Activated T-helper 17 cell treated with anti-CD3 and anti-CD28 coated beads, Interleukin-2, amount 50 U/mL, for 72 hours (primary cell): ENCODE data around the gene RABGGTB. TPM values are rescaled to one million over a fixed set of nuclear protein-coding genes. Genes with fewer than 3 reads are reported as not detected.
"Not testable (repeated sequence)": the region's sequence is repeated elsewhere in the genome, so short reads cannot be mapped to it uniquely, and the experiment has no call there.

Source experiments
- ATAC-seq: fragments of 150-1000 bp; cut with Tn5 transposase; replicated peaks from 2 replicates; pipeline ENCODE4 v1.10.0; 2021; ENCODE audit warnings: mild to moderate bottlenecking, moderate library complexity
- H3K27ac Mint-ChIP-seq: one replicate; pipeline ENCODE4 v1.8.0; 2022; ENCODE audit warnings: mixed read lengths
- H3K27me3 Mint-ChIP-seq: one replicate; pipeline ENCODE4 v1.8.0; 2022; ENCODE audit warnings: mixed read lengths
- H3K36me3 Mint-ChIP-seq: one replicate; pipeline ENCODE4 v1.8.0; 2022; ENCODE audit warnings: low read depth, mild to moderate bottlenecking, mixed read lengths
- H3K4me1 Mint-ChIP-seq: one replicate; pipeline ENCODE4 v1.8.0; 2022; ENCODE audit warnings: mixed read lengths
- H3K4me3 Mint-ChIP-seq: one replicate; pipeline ENCODE4 v1.8.0; 2022; ENCODE audit warnings: mild to moderate bottlenecking, mixed read lengths
- H3K9me3 Mint-ChIP-seq: one replicate; pipeline ENCODE4 v1.8.0; 2022; ENCODE audit warnings: mixed read lengths
- total RNA-seq, 2 donors: library from RNA; stranded (reverse); gene quantifications; one replicate each; pipeline ENCODE4 v1.2.3, GENCODE V29; 2022

Gene RABGGTB
- total RNA-seq, 2 donors from 2014 or later: 109 to 165 TPM

- Mint-ChIP-seq H3K9me3 (peaks cover 2% of the 10 kb centered on the region), H3K27ac (peak overlapping the region; percentile 97), H3K36me3 (peaks cover 46% of the 10 kb centered on the region), H3K4me3 (peak overlapping the region; percentile 99), H3K27me3 (peaks cover 2% of the 10 kb centered on the region), H3K4me1 (peaks cover 19% of the 10 kb centered on the region)
- peak; percentile 12 for ATAC-seq
Observed at GRCh38 chr1:75785320-75785982, 605 bp upstream of the RABGGTB start.

GRCh38 chr1:75786901-75787493 lies 941 bp downstream of the RABGGTB start:
- Mint-ChIP-seq H3K36me3 (peaks cover 62% of the 10 kb centered on the region), H3K4me3 (peak overlapping the region; percentile 99), H3K27ac (peak overlapping the region; percentile 97), H3K4me1 (peaks cover 30% of the 10 kb centered on the region), H3K9me3 (no peaks in the 10 kb centered on the region), H3K27me3 (no peaks in the 10 kb centered on the region)
- ATAC-seq: no peak

GRCh38 chr1:75787524-75787923 lies 1.5 kb downstream of the RABGGTB start:
- Mint-ChIP-seq H3K27me3 (no peaks in the 10 kb centered on the region), H3K4me1 (peaks cover 30% of the 10 kb centered on the region), H3K4me3 (peak overlapping the region; percentile 99), H3K36me3 (peaks cover 67% of the 10 kb centered on the region), H3K9me3 (no peaks in the 10 kb centered on the region), H3K27ac (peak overlapping the region; percentile 97)
- no peak for ATAC-seq

GRCh38 chr1:75789988-75790387 lies 3.9 kb downstream of the RABGGTB start:
- Mint-ChIP-seq H3K27me3 (no peaks in the 10 kb centered on the region), H3K27ac (peak overlapping the region; percentile 97), H3K36me3 (peaks cover 92% of the 10 kb centered on the region), H3K4me1 (peaks cover 30% of the 10 kb centered on the region), H3K4me3 (peak overlapping the region; percentile 99), H3K9me3 (no peaks in the 10 kb centered on the region)
- ATAC-seq: no peak

- Mint-ChIP-seq H3K4me3 (peak overlapping the region; percentile 99), H3K9me3 (no peaks in the 10 kb centered on the region), H3K27me3 (no peaks in the 10 kb centered on the region), H3K36me3 (peaks cover 100% of the 10 kb centered on the region), H3K27ac (peak overlapping the region; percentile 97), H3K4me1 (peaks cover 30% of the 10 kb centered on the region)
- no peak for ATAC-seq
Observed at GRCh38 chr1:75791022-75791421, 5.0 kb downstream of the RABGGTB start.

GRCh38 chr1:75792091-75792490 lies 6.0 kb downstream of the RABGGTB start:
- H3K27me3 Mint-ChIP-seq: no peaks in the 10 kb centered on the region
- peak overlapping the region; percentile 99 for H3K4me3 Mint-ChIP-seq
- H3K4me1 Mint-ChIP-seq: peaks cover 36% of the 10 kb centered on the region
- H3K36me3 Mint-ChIP-seq: peaks cover 100% of the 10 kb centered on the region
- no peak for ATAC-seq
- H3K9me3 Mint-ChIP-seq: no peaks in the 10 kb centered on the region
- H3K27ac Mint-ChIP-seq: peak overlapping the region; percentile 97

GRCh38 chr1:75794382-75794781 lies 8.3 kb downstream of the RABGGTB start:
- Mint-ChIP-seq H3K4me1 (peaks cover 34% of the 10 kb centered on the region), H3K36me3 (peaks cover 99% of the 10 kb centered on the region), H3K4me3 (no peak overlapping the region), H3K9me3 (no peaks in the 10 kb centered on the region), H3K27me3 (no peaks in the 10 kb centered on the region), H3K27ac (no peak overlapping the region)
- ATAC-seq: no peak

- Mint-ChIP-seq H3K4me3 (no peak overlapping the region), H3K36me3 (peaks cover 86% of the 10 kb centered on the region), H3K27me3 (no peaks in the 10 kb centered on the region), H3K4me1 (peaks cover 22% of the 10 kb centered on the region), H3K9me3 (no peaks in the 10 kb centered on the region), H3K27ac (no peak overlapping the region)
- ATAC-seq: no peak
Observed at GRCh38 chr1:75795703-75796193, 9.7 kb downstream of the RABGGTB start.

- H3K27ac Mint-ChIP-seq: no peak within 1 kb of the TSS
- no peaks in the 10 kb centered on the region for H3K9me3 Mint-ChIP-seq
- peaks cover 13% of the 10 kb centered on the region for H3K4me1 Mint-ChIP-seq
- peaks cover 77% of the 10 kb centered on the region for H3K36me3 Mint-ChIP-seq
- no peak within 1 kb of the TSS for H3K4me3 Mint-ChIP-seq
- no peak for ATAC-seq
- H3K27me3 Mint-ChIP-seq: no peaks in the 10 kb centered on the region
Observed at GRCh38 chr1:75796376-75797272, 10.6 kb downstream of the RABGGTB start, which contains the start of gene MSH4. Gene MSH4, plus strand, starts transcription at chr1:75796882. Its CDS starts 104 bp downstream, at chr1:75796986.

- Mint-ChIP-seq H3K4me3 (no peak overlapping the region), H3K9me3 (no peaks in the 10 kb centered on the region), H3K4me1 (peaks cover 11% of the 10 kb centered on the region), H3K27ac (no peak overlapping the region), H3K36me3 (peaks cover 71% of the 10 kb centered on the region), H3K27me3 (no peaks in the 10 kb centered on the region)
- ATAC-seq: no peak
Observed at GRCh38 chr1:75797273-75797588, 11.2 kb downstream of the RABGGTB start.

GRCh38 chr1:75797606-75798216 lies 11.7 kb downstream of the RABGGTB start:
- Mint-ChIP-seq H3K27me3 (no peaks in the 10 kb centered on the region), H3K4me1 (peaks cover 11% of the 10 kb centered on the region), H3K27ac (peak overlapping the region; percentile 12), H3K4me3 (no peak overlapping the region), H3K9me3 (no peaks in the 10 kb centered on the region), H3K36me3 (peaks cover 66% of the 10 kb centered on the region)
- no peak for ATAC-seq

- H3K27ac Mint-ChIP-seq, H3K27me3 Mint-ChIP-seq, H3K9me3 Mint-ChIP-seq, ATAC-seq, H3K4me3 Mint-ChIP-seq, H3K4me1 Mint-ChIP-seq: not testable (repeated sequence)
- peaks cover 28% of the 10 kb centered on the region for H3K36me3 Mint-ChIP-seq
Observed at GRCh38 chr1:75801480-75801879, 15.4 kb downstream of the RABGGTB start.

- H3K36me3 Mint-ChIP-seq: no peaks in the 10 kb centered on the region
- no peaks in the 10 kb centered on the region for H3K9me3 Mint-ChIP-seq
- ATAC-seq: no peak
- H3K27ac Mint-ChIP-seq: no peak overlapping the region
- H3K4me1 Mint-ChIP-seq: no peaks in the 10 kb centered on the region
- no peak overlapping the region for H3K4me3 Mint-ChIP-seq
- H3K27me3 Mint-ChIP-seq: no peaks in the 10 kb centered on the region
Observed at GRCh38 chr1:75808921-75809320, 22.9 kb downstream of the RABGGTB start.

GRCh38 chr1:75810113-75810512 lies 24.1 kb downstream of the RABGGTB start:
- H3K4me1 Mint-ChIP-seq: not testable (repeated sequence)

More at GRCh38 chr1:75810113-75810512, 24.1 kb downstream of the RABGGTB start:
- H3K9me3 Mint-ChIP-seq, ATAC-seq, H3K27me3 Mint-ChIP-seq, H3K27ac Mint-ChIP-seq, H3K36me3 Mint-ChIP-seq, H3K4me3 Mint-ChIP-seq: not testable (repeated sequence)
